GM19193 (cell line): ENCODE data around the gene DUOXA2.

Experiments used
- POLR2A ChIP-seq: IDR thresholded peaks from 4 replicates; pipeline ENCODE4 v1.6.1; 2011; ENCODE audit not compliant: insufficient read depth, insufficient read length; ENCODE audit errors: extremely low read depth

DUOXA2 gene

DNA sequence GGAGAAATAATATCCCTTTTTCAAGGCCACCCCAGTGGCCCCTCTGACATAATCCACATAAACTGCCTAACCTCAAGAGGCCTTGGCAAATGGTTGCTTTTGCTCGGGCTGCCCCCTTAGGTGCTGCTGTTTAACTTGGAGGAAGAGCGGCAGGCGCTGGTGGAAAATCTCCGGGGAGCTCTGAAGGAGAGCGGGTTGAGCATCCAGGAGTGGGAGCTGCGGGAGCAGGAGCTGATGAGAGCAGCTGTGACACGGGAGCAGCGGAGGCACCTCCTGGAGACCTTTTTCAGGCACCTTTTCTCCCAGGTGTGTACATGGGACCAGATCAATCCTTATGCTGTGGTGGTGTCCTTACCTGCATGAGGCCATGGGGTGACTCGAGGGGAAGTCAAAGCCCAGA lies 30.6 kb downstream of the DUOXA2 start:
- no peak for TF ChIP-seq POLR2A

DNA sequence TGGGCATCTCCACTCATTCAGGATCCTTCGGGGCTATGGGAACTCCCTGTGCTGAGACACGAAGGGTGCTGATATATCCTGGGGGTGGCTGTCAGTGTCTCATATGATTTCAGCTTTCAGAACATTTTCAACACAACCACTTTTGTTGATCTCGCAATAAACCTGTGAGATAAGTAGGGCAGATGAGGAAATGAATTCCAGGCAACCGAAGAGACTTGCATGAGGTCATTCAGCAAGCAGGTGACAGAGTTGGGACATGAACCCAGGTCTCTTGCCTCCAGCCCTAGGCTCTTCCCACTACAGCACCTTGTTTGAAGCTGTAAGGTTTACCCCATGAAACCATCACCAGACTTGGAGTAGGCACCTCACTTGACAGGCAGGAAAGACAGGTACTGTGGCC lies 32.3 kb downstream of the DUOXA2 start:
- no peak for TF ChIP-seq POLR2A

DNA sequence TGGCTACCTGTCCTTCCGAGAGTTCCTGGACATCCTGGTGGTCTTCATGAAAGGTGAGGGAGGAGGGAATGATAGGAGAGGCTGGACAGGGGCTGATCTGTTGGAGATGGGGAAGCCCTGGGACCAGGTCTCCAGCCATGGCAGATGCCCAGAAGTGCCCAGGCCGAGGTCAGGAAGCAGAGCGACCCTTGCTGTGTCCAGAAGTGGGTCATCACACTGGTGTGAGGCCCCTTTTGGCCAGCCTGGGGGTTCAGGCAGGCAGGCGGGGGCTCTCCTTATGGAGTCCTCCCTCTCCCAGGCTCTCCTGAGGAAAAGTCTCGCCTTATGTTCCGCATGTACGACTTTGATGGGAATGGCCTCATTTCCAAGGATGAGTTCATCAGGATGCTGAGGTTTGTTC lies 33.5 kb downstream of the DUOXA2 start:
- no peak for TF ChIP-seq POLR2A

DNA sequence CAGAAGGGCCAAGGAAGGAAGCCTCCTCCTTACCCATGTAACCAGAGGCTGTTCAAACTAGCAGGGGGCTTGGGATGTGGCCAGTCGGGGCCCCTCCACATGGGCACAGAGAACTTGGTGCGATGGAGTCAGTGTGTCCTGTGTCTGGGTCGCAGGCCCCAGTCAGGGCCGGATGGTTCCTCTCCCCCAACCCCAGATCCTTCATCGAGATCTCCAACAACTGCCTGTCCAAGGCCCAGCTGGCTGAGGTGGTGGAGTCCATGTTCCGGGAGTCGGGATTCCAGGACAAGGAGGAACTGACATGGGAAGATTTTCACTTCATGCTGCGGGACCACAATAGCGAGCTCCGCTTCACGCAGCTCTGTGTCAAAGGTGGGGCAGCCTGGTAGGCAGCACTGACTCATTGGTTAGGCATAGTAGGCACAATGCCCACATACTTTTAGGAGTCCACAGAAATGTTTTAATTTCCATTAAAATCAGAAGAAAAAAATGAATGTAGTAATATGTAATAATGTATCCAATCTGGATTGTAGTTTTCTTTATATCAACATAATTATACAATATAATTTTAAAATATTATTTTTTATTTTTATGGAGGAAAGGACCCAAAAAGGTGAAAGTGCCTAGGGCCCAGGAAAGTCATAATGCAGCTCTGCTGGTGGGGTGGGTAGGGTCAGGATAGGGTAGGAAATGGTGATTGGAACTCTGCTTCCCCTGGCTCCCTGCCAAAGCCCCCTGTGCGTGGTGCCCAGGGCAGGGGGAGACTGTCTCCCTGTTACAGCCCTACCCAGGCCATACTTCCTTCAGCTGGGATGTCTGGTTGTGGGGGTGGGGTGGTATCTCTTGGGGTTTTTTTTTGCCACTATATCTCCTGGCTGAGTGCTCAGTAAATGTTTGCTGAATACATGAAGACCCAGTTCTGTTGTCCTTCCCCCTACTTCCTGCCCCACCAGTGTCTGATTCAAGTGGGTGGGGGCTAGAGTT lies 34.2 kb downstream of the DUOXA2 start:
- TF ChIP-seq POLR2A = no peak

DNA sequence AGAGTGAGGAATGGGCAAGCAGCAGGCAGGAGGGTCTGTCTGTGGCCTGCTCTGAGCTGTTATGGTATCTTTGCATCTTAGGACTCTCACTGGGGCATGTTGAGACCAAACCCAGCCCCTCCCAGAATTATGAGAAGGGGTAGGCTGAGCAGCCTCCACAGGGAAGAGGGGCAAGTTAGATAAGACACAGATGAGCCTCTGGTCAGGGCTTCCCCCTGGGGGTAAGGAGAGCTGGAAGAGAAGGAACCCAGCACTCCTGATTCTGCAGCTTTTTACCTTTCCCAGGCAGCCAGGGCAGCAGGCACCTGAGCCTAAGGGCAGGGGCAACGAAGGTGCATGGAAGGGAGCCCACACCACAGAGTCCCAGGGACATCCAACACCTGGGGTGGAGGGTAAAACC lies 34.9 kb downstream of the DUOXA2 start:
- no peak for TF ChIP-seq POLR2A

DNA sequence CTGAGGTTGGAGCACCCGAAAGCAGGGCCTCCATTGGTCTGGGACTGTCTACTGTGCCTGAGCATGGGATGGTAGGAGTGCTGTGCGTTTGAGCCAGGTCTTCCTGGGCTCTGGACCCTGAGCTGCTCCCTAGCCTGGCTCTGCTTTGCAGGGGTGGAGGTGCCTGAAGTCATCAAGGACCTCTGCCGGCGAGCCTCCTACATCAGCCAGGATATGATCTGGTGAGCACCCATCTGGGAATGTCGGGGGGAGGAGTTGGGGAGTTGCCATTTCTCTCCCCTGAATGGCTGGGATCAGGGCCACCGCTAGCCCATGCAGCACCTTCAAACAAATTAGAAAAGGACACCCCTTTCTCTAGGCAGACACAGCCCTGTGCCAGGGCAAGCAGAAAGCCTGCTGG lies 36.4 kb downstream of the DUOXA2 start:
- TF ChIP-seq POLR2A = no peak

DNA sequence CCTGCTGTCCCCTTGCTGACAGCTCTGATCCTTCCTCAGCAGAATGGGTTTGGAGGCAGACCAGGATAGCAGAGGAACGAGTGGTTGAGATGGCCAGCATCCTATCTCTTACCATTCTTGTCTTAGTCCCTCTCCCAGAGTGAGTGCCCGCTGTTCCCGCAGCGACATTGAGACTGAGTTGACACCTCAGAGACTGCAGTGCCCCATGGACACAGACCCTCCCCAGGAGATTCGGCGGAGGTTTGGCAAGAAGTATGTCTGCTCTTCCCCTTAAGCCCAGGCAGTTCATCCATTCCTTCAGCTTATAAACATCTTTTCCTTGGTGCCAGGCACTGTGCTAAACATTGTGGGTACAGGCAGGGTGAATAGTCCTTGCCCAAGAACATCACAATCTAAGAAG lies 36.9 kb downstream of the DUOXA2 start:
- TF ChIP-seq POLR2A = no peak

DNA sequence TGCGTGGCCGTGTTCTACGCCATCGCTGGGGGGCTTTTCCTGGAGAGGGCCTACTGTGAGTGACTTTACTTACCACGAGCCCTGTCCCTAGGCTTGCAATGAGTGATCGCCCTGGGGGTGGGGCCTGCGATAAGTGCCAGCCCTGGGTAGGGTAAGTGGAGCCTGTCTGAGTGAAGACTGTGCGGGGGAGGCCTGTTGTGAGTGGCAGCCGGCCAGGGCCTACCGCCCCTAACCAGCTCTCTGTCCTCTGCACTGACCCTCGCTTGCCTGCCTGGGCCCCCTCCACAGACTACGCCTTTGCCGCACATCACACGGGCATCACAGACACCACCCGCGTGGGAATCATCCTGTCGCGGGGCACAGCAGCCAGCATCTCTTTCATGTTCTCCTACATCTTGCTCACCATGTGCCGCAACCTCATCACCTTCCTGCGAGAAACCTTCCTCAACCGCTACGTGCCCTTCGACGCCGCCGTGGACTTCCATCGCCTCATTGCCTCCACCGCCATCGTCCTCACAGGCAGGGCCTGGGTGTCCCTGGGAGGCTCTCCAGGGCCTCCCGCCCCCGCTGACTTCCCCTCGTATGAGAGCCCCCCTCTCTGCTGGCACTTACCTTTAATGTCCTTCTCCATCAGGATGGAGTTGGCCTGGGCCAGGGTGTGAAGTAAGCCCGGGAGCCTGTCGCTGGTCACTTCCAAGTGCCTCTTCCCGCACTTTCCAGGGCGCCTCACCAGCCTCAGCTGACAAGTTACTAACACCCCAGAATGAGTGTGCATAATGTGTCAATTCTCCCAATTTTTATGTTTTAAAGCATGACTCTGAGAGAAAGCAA lies 38.1 kb downstream of the DUOXA2 start:
- no peak for TF ChIP-seq POLR2A

DNA sequence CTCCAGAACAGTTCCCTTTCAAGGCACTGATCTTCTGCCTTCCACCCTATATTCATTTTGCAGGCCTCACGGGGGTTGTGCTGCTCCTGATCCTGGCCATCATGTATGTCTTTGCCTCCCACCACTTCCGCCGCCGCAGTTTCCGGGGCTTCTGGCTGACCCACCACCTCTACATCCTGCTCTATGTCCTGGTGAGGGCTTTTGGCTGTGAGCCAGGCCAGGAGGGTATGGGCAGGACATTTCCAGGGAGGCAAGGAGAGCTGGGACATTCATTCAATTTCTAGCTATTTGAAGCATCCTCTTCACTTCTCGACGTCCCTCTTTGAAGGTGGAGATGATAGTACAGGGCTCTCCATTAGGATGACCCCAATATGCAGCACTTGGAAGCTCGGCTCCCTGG lies 41.6 kb downstream of the DUOXA2 start:
- TF ChIP-seq POLR2A = no peak

DNA sequence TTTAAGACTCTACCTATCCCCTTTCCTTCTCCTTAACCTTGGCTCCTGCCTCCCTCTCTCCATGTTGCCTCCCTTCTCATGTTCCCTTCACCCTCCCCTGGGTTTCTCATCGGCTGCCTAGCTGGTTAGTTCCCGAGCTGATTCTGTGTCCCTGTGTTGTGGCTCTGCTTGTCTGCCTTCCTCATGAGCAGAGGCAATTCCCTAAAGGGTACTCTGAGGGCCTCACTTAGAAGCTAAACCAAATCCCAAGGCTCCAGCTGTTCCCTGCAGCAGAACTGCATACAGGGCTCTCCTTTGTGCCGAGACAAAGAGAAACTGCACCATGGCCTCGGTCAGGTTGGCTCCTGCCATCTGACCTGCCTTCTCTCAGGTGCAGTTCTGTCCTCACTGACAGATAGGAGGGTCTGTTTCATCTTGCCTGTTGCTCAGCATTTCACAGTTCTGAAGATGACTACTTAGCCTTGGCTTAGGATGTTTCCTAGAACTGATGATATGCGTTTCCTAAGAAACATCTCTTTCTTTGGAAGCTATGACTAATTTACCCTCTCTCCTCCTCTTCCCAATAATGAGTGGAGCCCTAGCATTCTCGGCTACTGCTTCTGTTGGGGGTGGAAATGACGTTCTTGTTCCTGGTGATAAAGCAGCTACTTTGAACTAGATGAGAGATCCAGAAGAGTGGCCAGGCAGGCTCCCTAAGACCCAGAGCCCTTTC lies 42.8 kb downstream of the DUOXA2 start:
- TF ChIP-seq POLR2A = no peak

DNA sequence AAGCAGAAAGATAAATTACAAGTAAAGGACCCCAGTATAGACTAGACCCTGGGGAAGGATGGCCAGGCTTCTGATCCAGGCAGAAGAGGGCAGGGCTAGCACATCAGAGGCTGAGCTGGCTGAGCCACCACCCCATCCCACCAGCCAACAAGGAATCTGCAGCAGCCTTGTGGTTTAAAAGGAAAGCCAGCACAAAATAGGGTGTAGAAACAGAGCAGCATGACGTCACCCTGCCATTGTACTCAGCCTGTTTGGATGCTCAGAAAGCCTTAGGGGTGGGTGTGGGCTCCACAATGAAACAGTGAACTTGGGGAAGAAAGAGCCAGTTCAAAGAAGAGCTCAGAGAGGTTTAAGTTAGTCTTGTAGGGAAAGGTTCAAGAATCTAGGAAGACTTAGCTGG lies 43.8 kb downstream of the DUOXA2 start:
- no peak for TF ChIP-seq POLR2A

DNA sequence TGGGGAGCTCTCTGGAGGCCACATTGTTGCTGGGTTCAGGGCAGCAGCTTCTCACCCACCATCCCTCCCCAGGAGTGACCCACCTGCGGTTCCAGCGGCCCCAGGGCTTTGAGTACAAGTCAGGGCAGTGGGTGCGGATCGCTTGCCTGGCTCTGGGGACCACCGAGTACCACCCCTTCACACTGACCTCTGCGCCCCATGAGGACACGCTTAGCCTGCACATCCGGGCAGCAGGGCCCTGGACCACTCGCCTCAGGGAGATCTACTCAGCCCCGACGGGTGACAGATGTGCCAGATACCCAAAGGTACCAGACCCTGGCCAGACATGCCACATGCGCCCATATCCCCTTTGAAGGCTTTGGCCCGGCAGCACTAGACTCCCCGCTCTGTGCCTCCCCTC lies 47.5 kb downstream of the DUOXA2 start:
- TF ChIP-seq POLR2A = no peak

DNA sequence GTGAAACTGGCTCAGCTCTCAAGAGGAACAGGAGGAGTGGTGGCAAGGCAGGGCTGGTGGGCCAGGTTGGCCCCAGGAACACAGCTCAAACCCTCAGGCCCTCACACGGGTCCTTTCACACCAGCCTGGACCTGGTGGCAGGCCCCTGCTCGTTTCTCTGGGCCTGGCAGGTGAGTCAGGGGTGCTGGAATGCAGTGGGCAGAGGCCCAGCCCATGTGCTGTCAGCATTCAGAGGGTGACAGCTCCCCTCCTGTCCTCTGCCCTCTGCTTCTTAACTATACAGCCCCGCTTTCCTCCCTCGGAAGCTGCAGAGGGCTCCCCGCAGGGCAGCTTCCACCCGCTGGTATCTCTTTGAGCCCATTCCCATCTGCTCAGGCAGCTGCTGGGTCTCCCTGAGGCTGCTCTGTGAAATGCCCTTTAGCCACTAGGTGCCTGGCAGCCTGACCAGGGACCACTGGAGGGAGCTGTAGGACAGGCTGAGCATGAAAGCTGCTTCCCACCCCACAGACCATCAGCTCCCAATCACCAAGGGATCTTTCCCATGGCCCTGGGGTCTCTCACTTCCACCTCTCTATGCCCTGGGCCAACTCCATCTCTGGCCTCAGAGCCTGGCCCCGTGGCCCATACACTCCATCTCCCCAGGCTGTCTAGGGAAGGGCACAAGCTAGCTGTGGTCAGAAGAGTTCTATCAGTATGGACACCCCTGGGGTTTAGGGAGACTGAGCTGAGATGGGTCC lies 48.8 kb downstream of the DUOXA2 start:
- TF ChIP-seq POLR2A = no peak

DNA sequence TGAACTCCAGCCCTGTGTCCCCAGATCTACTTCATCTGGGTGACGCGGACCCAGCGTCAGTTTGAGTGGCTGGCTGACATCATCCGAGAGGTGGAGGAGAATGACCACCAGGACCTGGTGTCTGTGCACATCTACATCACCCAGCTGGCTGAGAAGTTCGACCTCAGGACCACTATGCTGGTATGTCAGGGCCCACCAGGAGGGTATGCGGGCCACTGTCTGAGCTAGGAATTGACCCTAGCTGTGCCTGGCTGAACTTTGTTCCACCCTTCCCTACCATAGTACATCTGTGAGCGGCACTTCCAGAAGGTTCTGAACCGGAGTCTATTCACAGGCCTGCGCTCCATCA lies 49.4 kb downstream of the DUOXA2 start:
- TF ChIP-seq POLR2A = no peak

DNA sequence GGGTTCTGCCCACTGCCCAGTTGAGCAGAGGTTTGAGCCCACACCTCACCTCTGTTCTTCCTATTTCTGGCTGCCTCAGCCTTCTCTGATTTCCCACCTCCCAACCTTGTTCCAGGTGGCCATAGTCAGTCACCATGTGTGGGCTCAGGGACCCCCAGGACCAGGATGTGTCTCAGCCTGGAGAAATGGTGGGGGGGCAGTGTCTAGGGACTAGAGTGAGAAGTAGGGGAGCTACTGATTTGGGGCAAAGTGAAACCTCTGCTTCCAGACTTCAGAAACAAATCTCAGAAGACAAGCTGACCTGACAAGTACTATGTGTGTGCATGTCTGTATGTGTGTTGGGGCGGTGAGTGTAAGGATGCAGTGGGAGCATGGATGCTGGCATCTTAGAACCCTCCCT lies 50.8 kb downstream of the DUOXA2 start:
- no peak for TF ChIP-seq POLR2A

DNA sequence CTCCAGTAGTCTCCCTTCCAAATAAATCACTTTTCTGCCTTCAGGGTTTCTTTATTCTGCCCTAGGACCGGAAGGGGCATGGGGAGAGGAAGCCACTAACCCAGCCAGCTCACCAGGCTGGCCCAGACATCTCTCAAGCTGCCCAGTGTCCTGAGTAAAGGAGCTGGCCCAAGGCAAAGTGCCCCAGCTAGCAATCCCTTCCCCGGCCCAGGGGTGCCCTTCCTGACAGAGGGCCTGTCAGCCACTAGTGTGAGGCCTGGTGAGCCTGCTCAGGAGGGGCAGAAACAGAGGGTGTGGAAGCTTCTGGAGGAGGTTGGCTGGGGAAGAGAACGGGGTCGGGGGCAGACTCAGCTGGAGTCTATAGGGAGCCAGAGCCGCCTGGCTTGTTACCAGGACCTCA lies 51.4 kb downstream of the DUOXA2 start:
- no peak for TF ChIP-seq POLR2A
